ENCODE measurements around the gene NRIP1. TPM values are rescaled to one million over a fixed set of nuclear protein-coding genes. Genes with fewer than 3 reads are reported as not detected.

Gene NRIP1
- total and polyA plus RNA-seq, 2 experiments from 2014 or later, result 9.1 to 16.8 TPM

GRCh38 chr21:15098181-15098580, 33.4 kb upstream of the NRIP1 start:
- no peak for DNase-seq (ENCODE audit: low read depth in 1 of 2, low spot score in 1 of 2)
- no peak for TF ChIP-seq CTCF (IDR thresholded peaks at IDR 0.05; ENCODE audit: low read depth, low read length)
- no peaks in the 10 kb centered on the region for H3K4me1 ChIP-seq (ENCODE audit: low read depth)
- H3K4me3 ChIP-seq, result no peak overlapping the region
- H3K36me3 ChIP-seq, result no peaks in the 10 kb centered on the region
- H3K27ac ChIP-seq, result no peak overlapping the region
- H3K27me3 ChIP-seq, result no peaks in the 10 kb centered on the region
- no peaks in the 10 kb centered on the region for H3K9me3 ChIP-seq (ENCODE audit: low read depth)

GRCh38 chr21:15097580-15097979, 32.8 kb upstream of the NRIP1 start:
- no peaks in the 10 kb centered on the region for H3K4me1 ChIP-seq (ENCODE audit: low read depth)
- H3K9me3 ChIP-seq (ENCODE audit: low read depth), result no peaks in the 10 kb centered on the region
- no peak overlapping the region for H3K4me3 ChIP-seq
- H3K36me3 ChIP-seq, result no peaks in the 10 kb centered on the region
- TF ChIP-seq CTCF (IDR thresholded peaks at IDR 0.05; ENCODE audit: low read depth, low read length), result no peak
- no peak for DNase-seq (ENCODE audit: low read depth in 1 of 2, low spot score in 1 of 2)
- no peaks in the 10 kb centered on the region for H3K27me3 ChIP-seq
- no peak overlapping the region for H3K27ac ChIP-seq

GRCh38 chr21:15096146-15096545, 31.3 kb upstream of the NRIP1 start:
- H3K27me3 ChIP-seq, result no peaks in the 10 kb centered on the region
- H3K4me1 ChIP-seq (ENCODE audit: low read depth), result no peaks in the 10 kb centered on the region
- no peaks in the 10 kb centered on the region for H3K9me3 ChIP-seq (ENCODE audit: low read depth)
- no peaks in the 10 kb centered on the region for H3K36me3 ChIP-seq
- DNase-seq (ENCODE audit: low read depth in 1 of 2, low spot score in 1 of 2), result no peak
- TF ChIP-seq CTCF (IDR thresholded peaks at IDR 0.05; ENCODE audit: low read depth, low read length), result no peak
- no peak overlapping the region for H3K4me3 ChIP-seq
- no peak overlapping the region for H3K27ac ChIP-seq

- no peaks in the 10 kb centered on the region for H3K27me3 ChIP-seq
- H3K4me3 ChIP-seq, result no peak overlapping the region
- H3K9me3 ChIP-seq (ENCODE audit: low read depth), result no peaks in the 10 kb centered on the region
- H3K27ac ChIP-seq, result no peak overlapping the region
- no peak for TF ChIP-seq CTCF (IDR thresholded peaks at IDR 0.05; ENCODE audit: low read depth, low read length)
- H3K36me3 ChIP-seq, result no peaks in the 10 kb centered on the region
- no peak for DNase-seq (ENCODE audit: low read depth in 1 of 2, low spot score in 1 of 2)
- no peaks in the 10 kb centered on the region for H3K4me1 ChIP-seq (ENCODE audit: low read depth)
Observed at GRCh38 chr21:15095326-15095725, 30.5 kb upstream of the NRIP1 start.

GRCh38 chr21:15094706-15095105, 29.9 kb upstream of the NRIP1 start:
- H3K27me3 ChIP-seq, result no peaks in the 10 kb centered on the region
- TF ChIP-seq CTCF (IDR thresholded peaks at IDR 0.05; ENCODE audit: low read depth, low read length), result no peak
- H3K4me1 ChIP-seq (ENCODE audit: low read depth), result no peaks in the 10 kb centered on the region
- no peak overlapping the region for H3K27ac ChIP-seq
- no peaks in the 10 kb centered on the region for H3K36me3 ChIP-seq
- DNase-seq (ENCODE audit: low read depth in 1 of 2, low spot score in 1 of 2), result peak in 1 of 2 donors; percentile 17
- no peaks in the 10 kb centered on the region for H3K9me3 ChIP-seq (ENCODE audit: low read depth)
- H3K4me3 ChIP-seq, result no peak overlapping the region

- H3K27ac ChIP-seq, result no peak overlapping the region
- no peaks in the 10 kb centered on the region for H3K36me3 ChIP-seq
- no peaks in the 10 kb centered on the region for H3K9me3 ChIP-seq (ENCODE audit: low read depth)
- no peak overlapping the region for H3K4me3 ChIP-seq
- no peak for DNase-seq (ENCODE audit: low read depth in 1 of 2, low spot score in 1 of 2)
- no peaks in the 10 kb centered on the region for H3K4me1 ChIP-seq (ENCODE audit: low read depth)
- no peak for TF ChIP-seq CTCF (IDR thresholded peaks at IDR 0.05; ENCODE audit: low read depth, low read length)
- H3K27me3 ChIP-seq, result no peaks in the 10 kb centered on the region
Observed at GRCh38 chr21:15093216-15093615, 28.4 kb upstream of the NRIP1 start.

Measured in cardiac muscle cell (in vitro differentiated cells and primary cell).